ENCODE results near the gene ANAPC2. TPM values are rescaled to one million over a fixed set of nuclear protein-coding genes. Genes with fewer than 3 reads are reported as not detected.
A peak's percentile ranks its signal among the peaks of the same experiment; 100 is the strongest.

The ANAPC2 gene
- total and polyA plus RNA-seq, 4 donors, result 31.9 to 60.9 (median 41.1) TPM

DNA sequence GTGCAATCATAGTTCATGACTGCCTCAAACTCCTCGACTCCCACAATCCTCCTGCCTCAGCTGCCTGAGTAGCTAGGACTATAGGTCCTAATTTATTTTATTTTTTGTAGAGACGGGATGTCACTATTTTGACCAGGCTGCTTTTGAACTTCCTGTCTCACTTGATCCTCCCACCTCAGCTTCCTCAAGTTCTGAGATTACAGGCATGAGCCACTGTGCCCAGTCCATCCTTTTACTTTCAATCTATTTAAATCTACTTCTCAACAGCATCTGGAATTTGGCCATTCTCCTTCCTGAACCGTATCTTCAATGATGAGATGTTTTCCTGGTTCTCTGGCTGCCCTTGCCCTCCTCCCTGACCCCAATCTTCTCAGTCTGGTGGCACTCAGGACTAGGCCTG lies 61.6 kb downstream of the ANAPC2 start:
- Histone ChIP-seq H3K9me3 (ENCODE audit: control insufficient read depth in 4 of 4, insufficient read depth in 3 of 4, low read length in 3 of 4) (peaks cover 0 to 5% (median 0%) of the 10 kb centered on the region in 4 donors), H3K4me3 (no peak overlapping the region), H3K27ac (ENCODE audit: low read depth in 1 of 2, low read length in 1 of 2) (peak overlapping the region in 1 of 2 donors; percentile 82), H3K9ac (ENCODE audit: insufficient read depth in 1 of 2, low read length in 2 of 2) (no peak overlapping the region), H3K36me3 (ENCODE audit: control insufficient read depth in 4 of 4, insufficient read depth in 4 of 4, low read length in 4 of 4) (no peaks in the 10 kb centered on the region), H3K4me1 (ENCODE audit: control insufficient read depth in 5 of 5, insufficient read depth in 5 of 5, low read length in 5 of 5) (peaks cover 0 to 16% (median 6%) of the 10 kb centered on the region in 5 donors), H3K27me3 (ENCODE audit: control insufficient read depth in 3 of 3, insufficient read depth in 3 of 3, low read length in 2 of 3) (no peaks in the 10 kb centered on the region)
- 14 to 17% methylated on average over 3 of the region's 3 CpGs for WGBS, 2 donors
- DNase-seq, result no peak
- ATAC-seq (ENCODE audit: insufficient read depth, low FRiP score), result no peak
- TF ChIP-seq, protein P1, sequence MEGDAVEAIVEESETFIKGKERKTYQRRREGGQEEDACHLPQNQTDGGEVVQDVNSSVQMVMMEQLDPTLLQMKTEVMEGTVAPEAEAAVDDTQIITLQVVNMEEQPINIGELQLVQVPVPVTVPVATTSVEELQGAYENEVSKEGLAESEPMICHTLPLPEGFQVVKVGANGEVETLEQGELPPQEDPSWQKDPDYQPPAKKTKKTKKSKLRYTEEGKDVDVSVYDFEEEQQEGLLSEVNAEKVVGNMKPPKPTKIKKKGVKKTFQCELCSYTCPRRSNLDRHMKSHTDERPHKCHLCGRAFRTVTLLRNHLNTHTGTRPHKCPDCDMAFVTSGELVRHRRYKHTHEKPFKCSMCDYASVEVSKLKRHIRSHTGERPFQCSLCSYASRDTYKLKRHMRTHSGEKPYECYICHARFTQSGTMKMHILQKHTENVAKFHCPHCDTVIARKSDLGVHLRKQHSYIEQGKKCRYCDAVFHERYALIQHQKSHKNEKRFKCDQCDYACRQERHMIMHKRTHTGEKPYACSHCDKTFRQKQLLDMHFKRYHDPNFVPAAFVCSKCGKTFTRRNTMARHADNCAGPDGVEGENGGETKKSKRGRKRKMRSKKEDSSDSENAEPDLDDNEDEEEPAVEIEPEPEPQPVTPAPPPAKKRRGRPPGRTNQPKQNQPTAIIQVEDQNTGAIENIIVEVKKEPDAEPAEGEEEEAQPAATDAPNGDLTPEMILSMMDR (IDR thresholded peaks at IDR 0.05; ENCODE audit: control extremely low read depth, extremely low read depth), result no peak

Small RNA genes within 50 kb of the gene (small RNA-seq; reads per million reads assigned to genes)
- gene MIR3621 (ENCODE audit: low replicate concordance), result not detected

Other genes with a start within 250 kb of the ANAPC2 start
Only the 30 nearest of the 33 such genes appear.
- 100 to 1,000 TPM in 1 of 2 donors, 10 to 100 TPM in 1; 29.5 to 159 TPM for gene PTGDS, start 211.1 kb downstream of the ANAPC2 start, total RNA-seq
- 100 to 1,000 TPM in 1 of 2 donors, 10 to 100 TPM in 1; 19.4 to 158 TPM for gene PTGDS, start 211.1 kb downstream of the ANAPC2 start, polyA plus RNA-seq
- 1 to 10 TPM in 1 of 2 donors, under 1 TPM in 1; 0.28 to 2.5 TPM for gene LCNL1, start 205.6 kb downstream of the ANAPC2 start, total RNA-seq
- gene LCNL1, start 205.6 kb downstream of the ANAPC2 start, polyA plus RNA-seq, result 1 to 10 TPM in 1 of 2 donors, under 1 TPM in 1; 0.15 to 2.7 TPM
- gene PAXX, start 196.1 kb downstream of the ANAPC2 start, total RNA-seq, result 10 to 100 TPM; 16.6 to 58.1 TPM
- gene PAXX, start 196.1 kb downstream of the ANAPC2 start, polyA plus RNA-seq, result 100 to 1,000 TPM in 1 of 2 donors, 10 to 100 TPM in 1; 60.7 to 172 TPM
- 100 to 1,000 TPM in 1 of 2 donors, 10 to 100 TPM in 1; 72.0 to 115 TPM for gene CLIC3, start 192.0 kb downstream of the ANAPC2 start, total RNA-seq
- gene CLIC3, start 192.0 kb downstream of the ANAPC2 start, polyA plus RNA-seq, result 10 to 100 TPM; 17.2 to 90.2 TPM
- gene ABCA2, start 160.3 kb downstream of the ANAPC2 start, total RNA-seq, result 10 to 100 TPM; 13.4 to 39.0 TPM
- 10 to 100 TPM; 14.8 to 18.1 TPM for gene ABCA2, start 160.3 kb downstream of the ANAPC2 start, polyA plus RNA-seq
- 1 to 10 TPM in 1 of 2 donors, under 1 TPM in 1; 0.37 to 1.0 TPM for gene FUT7, start 156.5 kb downstream of the ANAPC2 start, total RNA-seq
- 1 to 10 TPM in 1 of 2 donors, under 1 TPM in 1; 0.45 to 5.5 TPM for gene FUT7, start 156.5 kb downstream of the ANAPC2 start, polyA plus RNA-seq
- gene NPDC1, start 142.4 kb downstream of the ANAPC2 start, total RNA-seq, result 10 to 100 TPM; 28.7 to 99.3 TPM
- 10 to 100 TPM; 49.0 to 87.5 TPM for gene NPDC1, start 142.4 kb downstream of the ANAPC2 start, polyA plus RNA-seq
- gene ENTPD2, start 134.5 kb downstream of the ANAPC2 start, total RNA-seq, result 1 to 10 TPM; 1.8 to 3.2 TPM
- gene ENTPD2, start 134.5 kb downstream of the ANAPC2 start, polyA plus RNA-seq, result under 1 TPM; 0.39 to 0.53 TPM
- gene SAPCD2, start 118.0 kb downstream of the ANAPC2 start, total RNA-seq, result 1 to 10 TPM; 1.4 to 1.7 TPM
- 1 to 10 TPM; 1.3 to 2.1 TPM for gene SAPCD2, start 118.0 kb downstream of the ANAPC2 start, polyA plus RNA-seq
- 10 to 100 TPM; 12.2 to 35.5 TPM for gene UAP1L1, start 111.0 kb downstream of the ANAPC2 start, total RNA-seq
- gene UAP1L1, start 111.0 kb downstream of the ANAPC2 start, polyA plus RNA-seq, result 10 to 100 TPM; 14.5 to 19.7 TPM
- 10 to 100 TPM; 56.7 to 70.9 TPM for gene MAN1B1, start 101.6 kb downstream of the ANAPC2 start, total RNA-seq
- 10 to 100 TPM; 40.3 to 56.9 TPM for gene MAN1B1, start 101.6 kb downstream of the ANAPC2 start, polyA plus RNA-seq
- gene DPP7, start 73.8 kb downstream of the ANAPC2 start, total RNA-seq, result 100 to 1,000 TPM in 1 of 2 donors, 10 to 100 TPM in 1; 48.0 to 236 TPM
- gene DPP7, start 73.8 kb downstream of the ANAPC2 start, polyA plus RNA-seq, result 100 to 1,000 TPM; 220 to 436 TPM
- under 1 TPM; 0.06 to 0.49 TPM for gene GRIN1, start 49.4 kb downstream of the ANAPC2 start, total RNA-seq
- under 1 TPM; 0.18 to 0.51 TPM for gene GRIN1, start 49.4 kb downstream of the ANAPC2 start, polyA plus RNA-seq
- gene LRRC26, start 18.5 kb downstream of the ANAPC2 start, total RNA-seq, result 1 to 10 TPM in 1 of 2 donors, under 1 TPM in 1; 0.77 to 5.2 TPM
- under 1 TPM; 0.12 to 0.37 TPM for gene LRRC26, start 18.5 kb downstream of the ANAPC2 start, polyA plus RNA-seq
- not detected for gene TMEM210, start 16.5 kb downstream of the ANAPC2 start, total RNA-seq
- gene TMEM210, start 16.5 kb downstream of the ANAPC2 start, polyA plus RNA-seq, result not detected
- 10 to 100 TPM; 40.8 to 87.0 TPM for gene SSNA1, start 116 bp upstream of the ANAPC2 start, total RNA-seq
- 100 to 1,000 TPM; 114 to 144 TPM for gene SSNA1, start 116 bp upstream of the ANAPC2 start, polyA plus RNA-seq
- 10 to 100 TPM in 1 of 2 donors, 1 to 10 TPM in 1; 8.9 to 30.6 TPM for gene TPRN, start 12.2 kb upstream of the ANAPC2 start, total RNA-seq
- 10 to 100 TPM; 12.6 to 18.3 TPM for gene TPRN, start 12.2 kb upstream of the ANAPC2 start, polyA plus RNA-seq
- gene TMEM203, start 17.1 kb upstream of the ANAPC2 start, total RNA-seq, result 10 to 100 TPM; 26.0 to 35.8 TPM
- 10 to 100 TPM; 31.8 to 39.3 TPM for gene TMEM203, start 17.1 kb upstream of the ANAPC2 start, polyA plus RNA-seq
- gene NDOR1, start 17.1 kb upstream of the ANAPC2 start, total RNA-seq, result 10 to 100 TPM in 1 of 2 donors, 1 to 10 TPM in 1; 4.5 to 22.0 TPM
- gene NDOR1, start 17.1 kb upstream of the ANAPC2 start, polyA plus RNA-seq, result 10 to 100 TPM; 11.8 to 12.2 TPM
- gene RNF208, start 33.7 kb upstream of the ANAPC2 start, total RNA-seq, result 1 to 10 TPM; 1.7 to 7.5 TPM
- 10 to 100 TPM in 1 of 2 donors, 1 to 10 TPM in 1; 3.1 to 12.0 TPM for gene RNF208, start 33.7 kb upstream of the ANAPC2 start, polyA plus RNA-seq
- under 1 TPM in 1 of 2 donors, not detected in 1; 0.92 TPM for gene CYSRT1, start 36.6 kb upstream of the ANAPC2 start, total RNA-seq
- gene CYSRT1, start 36.6 kb upstream of the ANAPC2 start, polyA plus RNA-seq, result 1 to 10 TPM in 1 of 2 donors, under 1 TPM in 1; 0.70 to 2.7 TPM
- gene RNF224, start 38.9 kb upstream of the ANAPC2 start, total RNA-seq, result 1 to 10 TPM in 1 of 2 donors, under 1 TPM in 1; 0.52 to 1.1 TPM
- gene RNF224, start 38.9 kb upstream of the ANAPC2 start, polyA plus RNA-seq, result 1 to 10 TPM in 1 of 2 donors, under 1 TPM in 1; 0.24 to 1.1 TPM
- gene SLC34A3, start 42.3 kb upstream of the ANAPC2 start, total RNA-seq, result under 1 TPM in 1 of 2 donors, not detected in 1; 0.65 TPM
- under 1 TPM; 0.03 to 0.12 TPM for gene SLC34A3, start 42.3 kb upstream of the ANAPC2 start, polyA plus RNA-seq
- 100 to 1,000 TPM; 163 to 505 TPM for gene TUBB4B, start 52.7 kb upstream of the ANAPC2 start, total RNA-seq
- gene TUBB4B, start 52.7 kb upstream of the ANAPC2 start, polyA plus RNA-seq, result 100 to 1,000 TPM; 326 to 338 TPM
- gene STPG3, start 62.7 kb upstream of the ANAPC2 start, total RNA-seq, result not detected
- gene STPG3, start 62.7 kb upstream of the ANAPC2 start, polyA plus RNA-seq, result under 1 TPM in 1 of 2 donors, not detected in 1; 0.18 TPM
- 10 to 100 TPM; 30.4 to 56.2 TPM for gene NELFB, start 66.8 kb upstream of the ANAPC2 start, total RNA-seq
- 10 to 100 TPM; 37.3 to 51.1 TPM for gene NELFB, start 66.8 kb upstream of the ANAPC2 start, polyA plus RNA-seq
- 10 to 100 TPM; 12.1 to 42.5 TPM for gene TOR4A, start 89.2 kb upstream of the ANAPC2 start, total RNA-seq
- 10 to 100 TPM in 1 of 2 donors, 1 to 10 TPM in 1; 9.6 to 29.2 TPM for gene TOR4A, start 89.2 kb upstream of the ANAPC2 start, polyA plus RNA-seq
- gene NRARP, start 113.7 kb upstream of the ANAPC2 start, total RNA-seq, result 10 to 100 TPM in 1 of 2 donors, 1 to 10 TPM in 1; 5.2 to 10.8 TPM
- gene NRARP, start 113.7 kb upstream of the ANAPC2 start, polyA plus RNA-seq, result 1 to 10 TPM; 2.1 to 6.4 TPM
- 10 to 100 TPM; 17.5 to 21.5 TPM for gene EXD3, start 234.6 kb upstream of the ANAPC2 start, total RNA-seq
- 10 to 100 TPM in 1 of 2 donors, 1 to 10 TPM in 1; 8.6 to 30.5 TPM for gene EXD3, start 234.6 kb upstream of the ANAPC2 start, polyA plus RNA-seq
- gene NOXA1, start 234.8 kb upstream of the ANAPC2 start, total RNA-seq, result 10 to 100 TPM in 1 of 2 donors, 1 to 10 TPM in 1; 3.1 to 10.1 TPM
- 10 to 100 TPM in 1 of 2 donors, 1 to 10 TPM in 1; 2.1 to 11.7 TPM for gene NOXA1, start 234.8 kb upstream of the ANAPC2 start, polyA plus RNA-seq